ENCODE measurements around the gene TMEM61.

- TF ChIP-seq CTCF (IDR thresholded peaks at IDR 0.05) (no peak), POLR2A (IDR thresholded peaks at IDR 0.05) (no peak), EP300 (IDR thresholded peaks at IDR 0.05) (no peak), POLR2AphosphoS5 (IDR thresholded peaks at IDR 0.05) (no peak)
These were observed 8.5 kb downstream of the TMEM61 start for GRCh38 chr1:54988975-54989374.

Measured in upper lobe of left lung (tissue), 4 donors.